ENCODE data around the gene OPHN1. TPM values are rescaled to one million over a fixed set of nuclear protein-coding genes. Genes with fewer than 3 reads are reported as not detected.

Gene OPHN1
- total RNA-seq, 6 donors from 2014 or later = 10.0 to 40.9 (median 10.8) TPM

DNA sequence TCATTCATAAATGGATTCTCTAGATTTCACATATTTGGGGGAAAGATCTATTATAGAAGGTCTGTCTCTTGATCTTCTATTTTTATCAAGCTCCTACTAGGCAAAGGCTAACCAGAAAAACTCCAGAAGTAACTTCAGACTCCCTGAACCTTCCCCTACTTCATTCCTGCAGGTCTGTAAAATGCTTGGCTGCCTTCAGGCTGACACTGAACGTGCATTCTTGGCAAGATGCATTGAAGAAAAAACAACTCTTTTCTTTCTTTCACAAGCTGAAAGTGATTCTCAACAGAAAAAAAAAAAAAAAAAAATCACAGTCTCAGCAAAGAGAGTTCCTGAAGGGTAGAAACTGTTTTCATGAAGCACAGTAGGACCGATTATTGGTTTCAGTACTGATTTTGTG lies 12.7 kb downstream of the OPHN1 start:
- Histone ChIP-seq H3K9me3 (no peaks in the 10 kb centered on the region), H3K27me3 (no peaks in the 10 kb centered on the region), H3K4me3 (no peak overlapping the region), H3K27ac (no peak overlapping the region), H3K4me1 (peaks cover 0 to 19% (median 9%) of the 10 kb centered on the region in 4 donors), H3K36me3 (no peaks in the 10 kb centered on the region)
- 56 to 58% methylated on average over 2 of the region's 2 CpGs for WGBS, 2 donors
- DNase-seq = no peak
- no peak for ATAC-seq (ENCODE audit: low FRiP score in 2 of 2)
- no peak for TF ChIP-seq POLR2A (IDR thresholded peaks at IDR 0.05)
- TF ChIP-seq, protein P1, sequence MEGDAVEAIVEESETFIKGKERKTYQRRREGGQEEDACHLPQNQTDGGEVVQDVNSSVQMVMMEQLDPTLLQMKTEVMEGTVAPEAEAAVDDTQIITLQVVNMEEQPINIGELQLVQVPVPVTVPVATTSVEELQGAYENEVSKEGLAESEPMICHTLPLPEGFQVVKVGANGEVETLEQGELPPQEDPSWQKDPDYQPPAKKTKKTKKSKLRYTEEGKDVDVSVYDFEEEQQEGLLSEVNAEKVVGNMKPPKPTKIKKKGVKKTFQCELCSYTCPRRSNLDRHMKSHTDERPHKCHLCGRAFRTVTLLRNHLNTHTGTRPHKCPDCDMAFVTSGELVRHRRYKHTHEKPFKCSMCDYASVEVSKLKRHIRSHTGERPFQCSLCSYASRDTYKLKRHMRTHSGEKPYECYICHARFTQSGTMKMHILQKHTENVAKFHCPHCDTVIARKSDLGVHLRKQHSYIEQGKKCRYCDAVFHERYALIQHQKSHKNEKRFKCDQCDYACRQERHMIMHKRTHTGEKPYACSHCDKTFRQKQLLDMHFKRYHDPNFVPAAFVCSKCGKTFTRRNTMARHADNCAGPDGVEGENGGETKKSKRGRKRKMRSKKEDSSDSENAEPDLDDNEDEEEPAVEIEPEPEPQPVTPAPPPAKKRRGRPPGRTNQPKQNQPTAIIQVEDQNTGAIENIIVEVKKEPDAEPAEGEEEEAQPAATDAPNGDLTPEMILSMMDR (IDR thresholded peaks at IDR 0.05) = no peak
- no peak for TF ChIP-seq EP300 (IDR thresholded peaks at IDR 0.05)

DNA sequence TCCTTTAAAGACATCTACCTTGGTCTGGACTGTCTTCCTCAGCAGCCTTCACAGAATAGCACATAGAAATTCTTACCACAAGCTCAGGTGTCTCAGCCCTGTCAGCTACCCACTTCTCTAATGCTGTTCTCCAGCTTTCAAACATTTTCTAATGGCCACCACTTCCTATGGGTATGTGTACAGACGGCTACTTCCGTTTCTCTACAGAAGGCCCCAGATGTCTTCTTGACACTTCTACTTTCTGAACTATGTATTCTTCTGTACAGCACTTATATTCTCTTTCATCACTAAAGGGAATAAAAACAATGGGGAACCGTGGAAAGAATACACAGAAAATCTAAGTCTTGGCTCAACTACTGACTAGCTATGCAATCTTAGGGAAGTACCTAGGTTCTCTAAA lies 13.3 kb downstream of the OPHN1 start:
- no peaks in the 10 kb centered on the region for H3K9me3 ChIP-seq
- no peaks in the 10 kb centered on the region for H3K36me3 ChIP-seq
- TF ChIP-seq, protein P1 (IDR thresholded peaks at IDR 0.05) = no peak
- TF ChIP-seq POLR2AphosphoS5 (IDR thresholded peaks at IDR 0.05) (no peak), EP300 (IDR thresholded peaks at IDR 0.05) (no peak), POLR2A (IDR thresholded peaks at IDR 0.05) (no peak)
- no peak overlapping the region for H3K27ac ChIP-seq
- 40 to 52% methylated on average over 3 of the region's 3 CpGs for WGBS, 2 donors
- H3K4me1 ChIP-seq = peaks cover 0 to 20% (median 11%) of the 10 kb centered on the region in 4 donors
- peak in 1 of 2 donors; percentile 28 for ATAC-seq (ENCODE audit: low FRiP score in 2 of 2)
- DNase-seq = no peak
- H3K4me3 ChIP-seq = no peak overlapping the region
- H3K27me3 ChIP-seq = no peaks in the 10 kb centered on the region

DNA sequence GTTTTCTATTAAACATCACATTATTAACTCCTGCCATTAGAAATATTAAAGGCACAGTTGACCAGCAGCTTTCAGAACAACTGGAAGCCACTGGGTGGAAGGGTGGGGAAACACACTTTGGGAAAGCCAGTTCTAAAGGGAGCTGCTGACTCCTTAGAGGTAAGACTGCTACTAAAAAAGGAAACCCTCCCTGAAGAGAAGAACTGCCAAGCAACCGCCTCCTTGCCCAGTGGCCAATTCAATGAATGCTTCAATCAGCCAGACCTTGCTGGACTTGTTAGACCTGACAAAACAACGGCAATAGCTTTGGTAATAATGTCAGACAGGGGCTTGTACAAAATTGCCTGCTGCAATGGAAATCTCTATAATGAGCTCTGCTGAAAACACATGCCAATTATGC lies 15.6 kb downstream of the OPHN1 start:
- H3K36me3 ChIP-seq = no peaks in the 10 kb centered on the region
- H3K4me1 ChIP-seq = peaks cover 0 to 20% (median 11%) of the 10 kb centered on the region in 4 donors
- H3K27me3 ChIP-seq = no peaks in the 10 kb centered on the region
- no peak for ATAC-seq (ENCODE audit: low FRiP score in 2 of 2)
- TF ChIP-seq, protein P1 (IDR thresholded peaks at IDR 0.05) = no peak
- H3K27ac ChIP-seq = peak overlapping the region in 1 of 4 donors; percentile 19
- WGBS, 2 donors = 48 to 76% methylated on average over 2 of the region's 2 CpGs
- no peaks in the 10 kb centered on the region for H3K9me3 ChIP-seq
- no peak for DNase-seq
- H3K4me3 ChIP-seq = no peak overlapping the region

DNA sequence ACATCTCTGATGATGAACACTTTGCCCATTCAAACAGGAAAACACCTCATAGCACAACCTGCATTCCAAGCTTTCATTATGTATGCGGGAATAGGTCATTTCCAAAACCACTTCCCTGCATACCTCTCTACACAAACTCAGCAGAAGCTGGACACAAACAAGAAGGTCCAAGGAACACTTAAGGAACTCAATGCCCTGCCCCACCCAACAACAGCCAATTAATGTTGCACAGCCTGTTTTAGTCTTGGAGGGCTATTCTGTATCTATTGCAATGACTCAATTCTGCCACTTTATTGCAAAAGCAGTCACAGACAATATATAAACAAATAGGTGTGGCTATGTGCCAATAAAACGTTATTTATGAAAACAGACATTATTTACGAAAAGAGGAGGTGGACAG lies 16.7 kb downstream of the OPHN1 start:
- ATAC-seq (ENCODE audit: low FRiP score in 2 of 2) (no peak), DNase-seq (peak in 1 of 2 donors; percentile 31)
- WGBS, 2 donors = 29 to 37% methylated on average over 3 of the region's 3 CpGs
- Histone ChIP-seq H3K4me1 (peaks cover 0 to 15% (median 11%) of the 10 kb centered on the region in 4 donors), H3K27ac (no peak overlapping the region), H3K4me3 (no peak overlapping the region), H3K27me3 (no peaks in the 10 kb centered on the region), H3K9me3 (no peaks in the 10 kb centered on the region), H3K36me3 (no peaks in the 10 kb centered on the region)
- TF ChIP-seq POLR2AphosphoS5 (IDR thresholded peaks at IDR 0.05) (no peak), POLR2A (IDR thresholded peaks at IDR 0.05) (no peak), EP300 (IDR thresholded peaks at IDR 0.05) (peak in 1 of 4 donors; percentile 21)
- TF ChIP-seq, protein P1 (IDR thresholded peaks at IDR 0.05) = peak in 1 of 6 experiments; percentile 6

DNA sequence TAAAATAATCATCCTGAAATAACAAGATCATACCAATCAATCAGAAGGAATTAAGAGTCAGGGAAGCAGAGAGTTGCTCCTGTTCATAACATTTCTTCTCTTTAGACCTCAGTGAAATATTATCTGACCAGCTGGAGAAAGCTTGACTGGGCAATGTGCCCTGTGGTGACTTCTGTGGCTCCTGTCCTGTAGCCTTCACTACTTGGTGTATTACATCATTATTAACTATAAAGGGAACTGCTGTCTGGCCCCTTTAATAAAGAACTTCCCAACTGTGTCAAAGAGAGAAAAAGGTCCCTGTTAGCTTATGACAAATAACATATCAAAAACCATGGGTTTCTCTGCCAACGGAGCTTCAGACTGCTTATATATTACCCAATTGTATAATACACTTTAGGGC lies 18.0 kb downstream of the OPHN1 start:
- no peaks in the 10 kb centered on the region for H3K36me3 ChIP-seq
- H3K27ac ChIP-seq = no peak overlapping the region
- no peak overlapping the region for H3K4me3 ChIP-seq
- ATAC-seq (ENCODE audit: low FRiP score in 2 of 2) (peak in 1 of 2 donors; percentile 60), DNase-seq (peak in 1 of 2 donors; percentile 38)
- H3K27me3 ChIP-seq = no peaks in the 10 kb centered on the region
- TF ChIP-seq EP300 (IDR thresholded peaks at IDR 0.05) = no peak
- no peak for TF ChIP-seq POLR2AphosphoS5 (IDR thresholded peaks at IDR 0.05)
- no peak for TF ChIP-seq POLR2A (IDR thresholded peaks at IDR 0.05)
- TF ChIP-seq, protein P1 (IDR thresholded peaks at IDR 0.05) = no peak
- peaks cover 0 to 13% (median 10%) of the 10 kb centered on the region in 4 donors for H3K4me1 ChIP-seq
- 37 to 38% methylated on average over 1 of the region's 1 CpG for WGBS, 2 donors
- no peaks in the 10 kb centered on the region for H3K9me3 ChIP-seq

Measured in upper lobe of left lung (tissue), 6 donors.